Liver (tissue), 9 donors: Measurements from ENCODE around the gene KCNJ3. TPM values are rescaled to one million over a fixed set of nuclear protein-coding genes. Genes with fewer than 3 reads are reported as not detected.

ENCODE experiments used
- DNase-seq: peaks from one replicate; pipeline ENCODE4 v3.0.0-alpha.2; 2017; ENCODE audit warnings: low spot score
- H3K27ac ChIP-seq, 2 donors: one replicate each; pipeline ENCODE4 v1.7.0; 2013; ENCODE audit warnings: inconsistent platforms in 2 of 2, low read length in 2 of 2, control low read depth in 1 of 2, low read depth in 1 of 2, mild to moderate bottlenecking in 1 of 2
- H3K27me3 ChIP-seq, 4 donors: one replicate each; pipeline versions ENCODE4 v1.6.1 to v1.7.0; 2013; ENCODE audit warnings: low read length in 3 of 4, inconsistent platforms in 1 of 4, mild to moderate bottlenecking in 1 of 4, moderate library complexity in 1 of 4; ENCODE audit not compliant: control insufficient read depth in 4 of 4, insufficient read depth in 4 of 4
- H3K36me3 ChIP-seq, 4 donors: one replicate each; pipeline versions ENCODE4 v1.6.1 to v1.7.0; 2013; ENCODE audit warnings: low read length in 3 of 4, mild to moderate bottlenecking in 3 of 4, low read depth in 1 of 4, moderate library complexity in 1 of 4; ENCODE audit not compliant: control insufficient read depth in 4 of 4, insufficient read depth in 3 of 4
- H3K4me1 ChIP-seq, 4 donors: one replicate each; pipeline versions ENCODE4 v1.6.1 to v1.7.0; 2013; ENCODE audit warnings: low read length in 3 of 4, mild to moderate bottlenecking in 3 of 4, moderate library complexity in 1 of 4; ENCODE audit not compliant: control insufficient read depth in 4 of 4, insufficient read depth in 4 of 4
- H3K4me3 ChIP-seq, 3 donors: one replicate each; pipeline versions ENCODE4 v1.6.1 to v1.7.0; 2013; ENCODE audit warnings: low read length in 3 of 3, control low read depth in 1 of 3, low read depth in 1 of 3, mild to moderate bottlenecking in 1 of 3
- H3K9ac ChIP-seq, 2 donors: one replicate each; pipeline ENCODE4 v1.7.0; 2013; ENCODE audit warnings: low read length in 2 of 2, mild to moderate bottlenecking in 2 of 2, moderate library complexity in 2 of 2, control low read depth in 1 of 2, low read depth in 1 of 2
- H3K9me3 ChIP-seq, 4 donors: one replicate each; pipeline versions ENCODE4 v1.6.1 to v1.7.0; 2013; ENCODE audit warnings: low read length in 3 of 4; ENCODE audit not compliant: control insufficient read depth in 4 of 4
- ATF3 ChIP-seq: IDR thresholded peaks from 2 replicates; pipeline ENCODE4 v1.6.1; 2016; ENCODE audit warnings: antibody characterized with exemption
- EGR1 ChIP-seq, 2 donors: IDR thresholded peaks; 2 replicates each; pipeline ENCODE4 v1.6.1; 2016 to 2018; ENCODE audit warnings: antibody characterized with exemption in 2 of 2, low read depth in 2 of 2
- FOXA1 ChIP-seq: IDR thresholded peaks from 2 replicates; pipeline ENCODE4 v1.6.1; 2016; ENCODE audit warnings: antibody characterized with exemption
- FOXA2 ChIP-seq: IDR thresholded peaks from 2 replicates; pipeline ENCODE4 v1.6.1; 2016; ENCODE audit warnings: antibody characterized with exemption
- GABPA ChIP-seq, 2 donors: IDR thresholded peaks in 1 of 2; conservative IDR thresholded peaks in 1 of 2; 2 replicates each; pipeline ENCODE4 v1.6.1; 2016; ENCODE audit warnings: antibody characterized with exemption in 2 of 2, mild to moderate bottlenecking in 1 of 2, moderate library complexity in 1 of 2
- HNF4A ChIP-seq, 2 donors: conservative IDR thresholded peaks; 2 replicates each; pipeline ENCODE4 v1.6.1; 2016; ENCODE audit warnings: antibody characterized with exemption in 2 of 2, mild to moderate bottlenecking in 2 of 2
- HNF4G ChIP-seq: IDR thresholded peaks from 2 replicates; pipeline ENCODE4 v1.6.1; 2016; ENCODE audit warnings: antibody characterized with exemption
- JUND ChIP-seq, 2 donors: IDR thresholded peaks; 2 replicates each; pipeline ENCODE4 v1.6.1; 2016; ENCODE audit warnings: antibody characterized with exemption in 2 of 2
- MAX ChIP-seq: IDR thresholded peaks from 2 replicates; pipeline ENCODE4 v1.6.1; 2016; ENCODE audit warnings: antibody characterized with exemption
- RAD21 ChIP-seq, 2 donors: IDR thresholded peaks; 2 replicates each; pipeline ENCODE4 v1.6.1; 2016; ENCODE audit warnings: antibody characterized with exemption in 2 of 2, mild to moderate bottlenecking in 2 of 2
- REST ChIP-seq: IDR thresholded peaks from 2 replicates; pipeline ENCODE4 v1.6.1; 2016; ENCODE audit warnings: antibody characterized with exemption, mild to moderate bottlenecking
- RXRA ChIP-seq, 2 donors: IDR thresholded peaks; 2 replicates each; pipeline ENCODE4 v1.6.1; 2017 to 2018; ENCODE audit warnings: antibody characterized with exemption in 2 of 2, mild to moderate bottlenecking in 1 of 2
- SP1 ChIP-seq: IDR thresholded peaks from 2 replicates; pipeline ENCODE4 v1.6.1; 2018; ENCODE audit warnings: antibody characterized with exemption, mild to moderate bottlenecking
- YY1 ChIP-seq: IDR thresholded peaks from 2 replicates; pipeline ENCODE4 v1.6.1; 2016; ENCODE audit warnings: antibody characterized with exemption, mild to moderate bottlenecking
- ZBTB33 ChIP-seq: IDR thresholded peaks from 2 replicates; pipeline ENCODE4 v1.6.1; 2016; ENCODE audit warnings: antibody characterized with exemption
- WGBS: extraction: QIAGEN DNeasy Blood & Tissue Kit; methylation state at CpG from one replicate; pipeline ENCODE4 v1.1.7; 2013; 5-methylcytosine and 5-hydroxymethylcytosine counted together
- polyA plus RNA-seq, 2 donors: library from polyadenylated mRNA; stranded (reverse) in 1 of 2; unstranded in 1 of 2; fragments of 200-250 nt in 1 of 2; fragments of >200 nt in 1 of 2; fragmentation: Nextera tagmentation in 1 of 2; extraction: Ambion mirVana in 1 of 2; gene quantifications; one replicate each; pipeline versions ENCODE4 v1.2.1 to v1.2.3, GENCODE V29; 2013 to 2015
- total RNA-seq, 2 donors: library from RNA; depleted of rRNA; stranded (reverse); fragments of >200 nt; gene quantifications; one replicate each; pipeline ENCODE4 v1.2.3, GENCODE V29; 2014
- donor health status: healthy.
- donor health status: healthy.
- donor health status: healthy.
- donor health status: healthy.
- donor health status: healthy.

The KCNJ3 gene
- total and polyA plus RNA-seq, 4 donors: 0.23 to 1.3 (median 0.43) TPM

GRCh38 chr2:154771664-154772284 lies 73.3 kb downstream of the KCNJ3 start:
- Histone ChIP-seq H3K9ac (no peak overlapping the region), H3K36me3 (no peaks in the 10 kb centered on the region), H3K27ac (no peak overlapping the region), H3K4me3 (no peak overlapping the region), H3K27me3 (no peaks in the 10 kb centered on the region), H3K4me1 (no peaks in the 10 kb centered on the region), H3K9me3 (no peaks in the 10 kb centered on the region)
- DNase-seq: no peak
- TF ChIP-seq FOXA2: no peak
- no peak for TF ChIP-seq JUND (IDR thresholded peaks at IDR 0.05)
- no peak for TF ChIP-seq SP1
- TF ChIP-seq HNF4A (conservative IDR thresholded peaks at IDR 0.05): no peak
- TF ChIP-seq ATF3: no peak
- no peak for TF ChIP-seq EGR1 (IDR thresholded peaks at IDR 0.05; ENCODE audit: low read depth in 2 of 2)
- no peak for TF ChIP-seq ZBTB33
- TF ChIP-seq REST: no peak
- TF ChIP-seq YY1: no peak
- no peak for TF ChIP-seq RXRA (IDR thresholded peaks at IDR 0.05)
- WGBS: 90% methylated on average over 4 of the region's 4 CpGs

- WGBS: 91% methylated on average over 4 of the region's 4 CpGs
- Histone ChIP-seq H3K9ac (no peak overlapping the region), H3K9me3 (no peaks in the 10 kb centered on the region), H3K27ac (no peak overlapping the region), H3K27me3 (no peaks in the 10 kb centered on the region), H3K4me3 (no peak overlapping the region), H3K4me1 (no peaks in the 10 kb centered on the region), H3K36me3 (no peaks in the 10 kb centered on the region)
- TF ChIP-seq YY1 (no peak), SP1 (no peak), EGR1 (IDR thresholded peaks at IDR 0.05; ENCODE audit: low read depth in 2 of 2) (no peak), GABPA (IDR thresholded peaks at IDR 0.05 in 1 of 2, conservative IDR thresholded peaks at IDR 0.05 in 1 of 2) (no peak), RXRA (IDR thresholded peaks at IDR 0.05) (no peak), RAD21 (IDR thresholded peaks at IDR 0.05) (no peak), MAX (no peak), FOXA1 (no peak), HNF4G (no peak), ATF3 (no peak), REST (no peak), JUND (IDR thresholded peaks at IDR 0.05) (no peak)
- no peak for DNase-seq
These were observed 78.3 kb downstream of the KCNJ3 start for GRCh38 chr2:154776825-154777224.
